Large intestine (tissue), 3 donors: Measurements from ENCODE around the gene ESYT2. TPM values are rescaled to one million over a fixed set of nuclear protein-coding genes. Genes with fewer than 3 reads are reported as not detected.
"Not testable (repeated sequence)": the region's sequence is repeated elsewhere in the genome, so short reads cannot be mapped to it uniquely, and the experiment has no call there.

Experiments used
- DNase-seq, 2 donors: peaks; one replicate each; pipeline versions ENCODE4 v3.0.0 to v3.0.0-alpha.2; 2013
- H3K27ac ChIP-seq: one replicate; pipeline ENCODE4 v1.5.1; 2013; ENCODE audit warnings: low read length
- H3K27me3 ChIP-seq: 2 replicates; pipeline ENCODE4 v1.6.1; 2013; ENCODE audit warnings: low read length; ENCODE audit not compliant: control insufficient read depth, insufficient read depth
- H3K36me3 ChIP-seq: 2 replicates; pipeline ENCODE4 v1.6.1; 2013; ENCODE audit warnings: low read length; ENCODE audit not compliant: control insufficient read depth, insufficient read depth
- H3K4me1 ChIP-seq: one replicate; pipeline ENCODE4 v1.6.1; 2013; ENCODE audit warnings: low read length; ENCODE audit not compliant: control insufficient read depth, insufficient read depth
- H3K4me3 ChIP-seq: one replicate; pipeline ENCODE4 v1.5.1; 2013; ENCODE audit warnings: low read length
- H3K9me3 ChIP-seq: one replicate; pipeline ENCODE4 v1.6.1; 2013; ENCODE audit warnings: mild to moderate bottlenecking, low read depth, low read length, moderate library complexity; ENCODE audit not compliant: control insufficient read depth
- WGBS: methylation state at CpG from one replicate; pipeline ENCODE4 v1.1.5; 2013; ENCODE audit warnings: low lambda C conversion rate; ENCODE audit not compliant: insufficient coverage; 5-methylcytosine and 5-hydroxymethylcytosine counted together
- polyA plus RNA-seq: library from polyadenylated mRNA; unstranded; fragments of 120-200 nt; gene quantifications from one replicate; pipeline ENCODE4 v1.2.1, GENCODE V29; 2013

The ESYT2 gene
- polyA plus RNA-seq, 1 donor = 40.2 TPM

GRCh38 chr7:158707610-158708009 is 121.7 kb downstream of the ESYT2 start:
- Histone ChIP-seq H3K36me3 (no peaks in the 10 kb centered on the region), H3K4me1 (no peaks in the 10 kb centered on the region), H3K27ac (no peak overlapping the region), H3K27me3 (no peaks in the 10 kb centered on the region), H3K4me3 (no peak overlapping the region), H3K9me3 (peaks cover 5% of the 10 kb centered on the region)
- no peak for DNase-seq
- no CpG with 5 or more reads among the region's 4 CpGs for WGBS

DNA sequence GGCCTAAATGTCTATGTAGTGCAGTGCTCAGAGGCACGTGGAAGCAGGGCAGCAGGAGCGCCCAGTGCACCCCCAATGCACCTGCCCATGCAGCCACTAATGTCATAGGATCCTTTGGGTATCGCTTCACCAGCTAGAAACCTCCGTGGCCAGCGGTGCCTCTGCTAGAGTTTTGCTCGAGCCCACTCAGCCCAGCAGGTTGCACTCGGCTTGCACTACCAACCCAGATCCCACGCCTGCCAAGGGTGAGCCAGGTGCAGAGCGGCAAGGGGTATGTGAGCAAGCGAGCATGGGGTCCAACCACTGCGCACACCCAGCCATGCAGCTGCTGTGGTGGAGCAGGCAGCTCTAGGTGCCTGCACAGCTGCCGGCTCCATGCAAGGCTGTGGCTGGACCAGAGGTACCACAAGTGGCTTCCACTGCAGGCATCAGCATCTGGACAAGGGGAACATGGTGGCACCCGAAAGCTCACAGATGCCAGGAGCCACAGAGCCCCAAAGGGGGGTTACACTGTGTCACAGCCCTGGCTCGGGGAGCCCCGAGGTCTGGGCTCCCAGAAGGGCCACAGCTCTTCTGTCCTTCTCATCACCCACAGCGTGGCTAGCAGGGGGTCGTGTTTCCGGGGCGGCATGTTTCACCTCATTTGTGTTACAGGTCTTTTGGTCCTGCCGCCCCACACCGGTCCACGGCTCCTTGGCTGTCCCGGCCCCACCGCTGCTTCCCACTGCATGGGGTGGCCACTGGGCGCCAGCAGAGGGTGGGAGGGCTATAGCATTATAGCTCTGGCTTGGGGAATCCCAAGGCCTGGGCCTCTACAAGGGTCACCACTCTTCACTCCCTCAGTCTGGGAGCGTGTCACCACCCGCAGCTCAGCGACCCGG is 122.4 kb downstream of the ESYT2 start:
- no CpG with 5 or more reads among the region's 29 CpGs for WGBS

DNA sequence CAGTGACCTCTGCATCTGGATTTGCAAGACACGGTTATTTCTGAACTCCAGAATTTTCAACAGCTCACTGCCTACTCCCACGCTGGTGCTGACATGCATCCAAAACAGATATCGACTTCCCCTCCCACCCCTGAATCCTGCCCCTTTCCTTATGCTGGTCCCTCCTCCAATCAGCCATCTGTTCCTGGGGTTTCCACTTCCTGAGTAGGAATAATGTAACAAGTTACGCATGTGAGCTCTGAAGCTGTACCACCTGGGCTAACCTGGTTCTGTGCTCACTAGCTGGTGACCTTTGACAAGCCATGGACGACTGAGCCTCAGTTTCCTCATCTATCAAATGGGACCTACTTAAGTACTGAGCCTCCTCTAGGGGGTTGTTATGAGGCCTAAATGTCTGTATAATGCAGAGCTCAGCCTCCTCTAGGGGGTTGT is 123.0 kb downstream of the ESYT2 start:
- no peak for DNase-seq
- WGBS = no CpG with 5 or more reads among the region's 5 CpGs
- H3K27me3 ChIP-seq = no peaks in the 10 kb centered on the region
- H3K4me1 ChIP-seq = no peaks in the 10 kb centered on the region
- H3K4me3 ChIP-seq = no peak overlapping the region
- no peak overlapping the region for H3K27ac ChIP-seq
- H3K36me3 ChIP-seq = no peaks in the 10 kb centered on the region
- H3K9me3 ChIP-seq = peaks cover 5% of the 10 kb centered on the region

More for the DNA sequence above, 122.4 kb downstream of the ESYT2 start:
- Histone ChIP-seq H3K36me3 (no peaks in the 10 kb centered on the region), H3K4me1 (no peaks in the 10 kb centered on the region), H3K27ac (no peak overlapping the region), H3K4me3 (no peak overlapping the region), H3K9me3 (peaks cover 5% of the 10 kb centered on the region), H3K27me3 (no peaks in the 10 kb centered on the region)
- DNase-seq = no peak

DNA sequence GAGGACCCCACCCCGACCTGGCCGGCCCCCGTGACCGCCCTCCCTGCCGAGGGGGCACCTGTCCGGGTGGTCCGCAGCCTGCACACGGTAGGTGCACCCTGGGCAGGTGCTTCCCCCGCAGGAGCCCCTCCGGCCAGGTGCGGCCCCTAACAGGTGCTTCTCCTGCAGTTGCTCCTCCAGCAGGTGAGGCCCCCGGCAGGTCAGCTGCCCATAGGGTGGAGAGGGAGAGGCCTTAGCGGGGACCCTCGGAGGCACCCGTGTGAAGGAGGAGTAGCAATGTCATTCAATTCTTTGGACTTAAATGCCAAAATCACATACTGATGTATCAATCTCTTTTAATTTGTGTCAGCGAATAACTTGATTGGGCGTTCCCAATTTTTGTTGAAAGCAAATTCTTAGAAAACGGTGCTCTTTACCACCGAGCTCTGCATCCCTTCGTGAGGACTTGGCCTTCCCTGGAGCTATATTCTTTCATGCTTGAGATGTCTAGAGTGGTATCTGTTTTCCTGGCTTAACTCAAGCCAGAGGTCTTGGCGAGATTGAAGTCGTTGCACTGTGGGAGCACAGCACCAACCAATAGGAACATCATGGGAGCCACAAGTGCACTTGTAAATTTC is 124.0 kb downstream of the ESYT2 start:
- no peaks in the 10 kb centered on the region for H3K4me1 ChIP-seq
- H3K36me3 ChIP-seq = no peaks in the 10 kb centered on the region
- H3K27me3 ChIP-seq = no peaks in the 10 kb centered on the region
- H3K4me3 ChIP-seq = peak overlapping the region; percentile 98
- peak overlapping the region; percentile 92 for H3K27ac ChIP-seq
- peaks cover 5% of the 10 kb centered on the region for H3K9me3 ChIP-seq
- DNase-seq = peak in 1 of 2 donors; percentile 19
- no CpG with 5 or more reads among the region's 22 CpGs for WGBS

- peak within 1 kb of the TSS; percentile 92 for H3K27ac ChIP-seq
- WGBS = no CpG with 5 or more reads among the region's 78 CpGs
- H3K4me1 ChIP-seq = no peaks in the 10 kb centered on the region
These were observed 124.6 kb downstream of the ESYT2 start, which contains the start of gene NCAPG2 for GRCh38 chr7:158704524-158705233. Gene NCAPG2 (minus strand): TSS chr7:158704804. CDS start chr7:158701899, 2,905 bp downstream.

DNA sequence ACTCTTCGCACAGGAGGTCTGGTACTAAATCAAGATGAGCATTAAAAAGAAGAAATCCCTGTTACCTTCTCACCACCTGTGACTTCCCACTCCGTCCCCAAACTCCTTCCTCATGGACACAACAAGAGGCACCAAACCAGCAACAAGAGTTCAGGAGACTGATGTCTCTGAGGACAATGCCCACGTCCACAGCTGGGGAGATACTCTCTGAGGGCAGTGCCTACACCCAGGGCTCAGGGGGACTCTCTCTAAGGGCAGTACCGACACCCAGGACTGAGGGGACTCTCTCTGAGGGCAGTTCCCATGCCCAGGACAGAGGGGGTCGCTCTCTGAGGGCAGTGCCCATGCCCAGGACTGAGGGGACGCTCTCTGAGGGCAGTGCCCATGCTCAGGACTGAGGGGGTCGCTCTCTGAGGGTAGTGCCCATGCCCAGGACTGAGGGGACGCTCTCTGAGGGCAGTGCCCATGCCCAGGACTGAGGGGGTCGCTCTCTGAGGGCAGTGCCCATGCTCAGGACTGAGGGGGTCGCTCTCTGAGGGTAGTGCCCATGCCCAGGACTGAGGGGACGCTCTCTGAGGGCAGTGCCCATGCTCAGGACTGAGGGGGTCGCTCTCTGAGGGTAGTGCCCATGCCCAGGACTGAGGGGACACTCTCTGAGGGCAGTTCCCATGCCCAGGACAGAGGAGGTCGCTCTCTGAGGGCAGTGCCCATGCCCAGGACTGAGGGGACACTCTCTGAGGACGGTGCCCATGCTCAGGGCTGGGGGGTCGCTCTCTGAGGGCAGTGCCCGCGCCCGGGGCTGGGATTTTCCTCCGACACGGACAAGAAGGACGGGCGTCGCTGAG is 125.4 kb downstream of the ESYT2 start:
- H3K27me3 ChIP-seq, H3K36me3 ChIP-seq, H3K9me3 ChIP-seq, DNase-seq, H3K4me1 ChIP-seq: not testable (repeated sequence)
- WGBS = no CpG with 5 or more reads among the region's 23 CpGs
- peak overlapping the region; percentile 26 for H3K27ac ChIP-seq
- H3K4me3 ChIP-seq = peak overlapping the region; percentile 98

More at GRCh38 chr7:158704524-158705233, 124.6 kb downstream of the ESYT2 start, which contains the start of gene NCAPG2:
- DNase-seq = peak; percentile 99
- peaks cover 5% of the 10 kb centered on the region for H3K9me3 ChIP-seq
- no peaks in the 10 kb centered on the region for H3K36me3 ChIP-seq
- peak within 1 kb of the TSS; percentile 98 for H3K4me3 ChIP-seq
- H3K27me3 ChIP-seq = no peaks in the 10 kb centered on the region

GRCh38 chr7:158702944-158703343 is 126.4 kb downstream of the ESYT2 start:
- no peaks in the 10 kb centered on the region for H3K36me3 ChIP-seq
- DNase-seq = no peak
- WGBS = no CpG with 5 or more reads among the region's 3 CpGs
- H3K4me1 ChIP-seq = no peaks in the 10 kb centered on the region
- peaks cover 5% of the 10 kb centered on the region for H3K9me3 ChIP-seq
- no peaks in the 10 kb centered on the region for H3K27me3 ChIP-seq
- no peak overlapping the region for H3K27ac ChIP-seq
- no peak overlapping the region for H3K4me3 ChIP-seq

DNA sequence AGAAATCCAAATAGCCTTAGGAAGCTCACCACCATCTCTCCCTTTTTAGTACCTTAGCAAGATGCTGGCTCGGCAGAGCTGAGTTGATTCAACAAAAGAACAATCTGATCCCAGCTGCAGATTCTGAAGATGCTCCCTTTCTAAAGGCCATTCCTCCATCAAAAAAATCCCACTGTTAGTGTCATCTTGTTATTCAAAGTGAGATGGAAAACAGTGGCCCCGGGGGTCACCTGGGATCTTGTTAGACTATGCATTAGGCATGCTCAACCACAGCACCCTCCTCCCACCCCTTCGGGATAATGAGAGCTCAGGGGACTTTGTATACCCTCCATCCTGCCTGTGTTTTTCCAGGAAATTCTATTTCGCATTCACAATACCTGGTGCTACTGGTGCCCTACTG is 127.1 kb downstream of the ESYT2 start:
- DNase-seq = no peak
- Histone ChIP-seq H3K4me1 (no peaks in the 10 kb centered on the region), H3K36me3 (no peaks in the 10 kb centered on the region), H3K27me3 (no peaks in the 10 kb centered on the region), H3K9me3 (peaks cover 1% of the 10 kb centered on the region), H3K27ac (no peak overlapping the region), H3K4me3 (no peak overlapping the region)
- no CpG with 5 or more reads among the region's 4 CpGs for WGBS

DNA sequence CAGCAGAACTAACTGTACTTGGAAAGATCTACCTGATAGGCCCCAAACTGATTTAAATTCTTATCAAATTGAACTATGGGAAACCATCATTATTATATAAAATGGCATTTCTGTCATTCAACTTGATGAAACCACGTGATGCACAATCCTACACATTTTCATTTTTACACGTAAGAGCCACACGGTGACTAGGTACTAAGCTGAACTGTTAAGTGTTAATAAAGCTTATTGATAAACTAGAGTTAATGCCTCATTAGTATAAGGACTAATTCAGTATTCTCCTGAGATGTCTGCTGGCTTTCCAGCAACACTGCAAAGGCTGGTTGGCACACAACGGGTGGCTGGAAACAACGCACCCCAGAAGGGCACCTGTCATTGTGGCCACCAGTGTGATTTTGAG is 129.3 kb downstream of the ESYT2 start:
- WGBS = 100% methylated on average over 1 of the region's 5 CpGs
- Histone ChIP-seq H3K36me3 (no peaks in the 10 kb centered on the region), H3K27me3 (no peaks in the 10 kb centered on the region), H3K4me1 (no peaks in the 10 kb centered on the region), H3K4me3 (no peak overlapping the region), H3K27ac (no peak overlapping the region), H3K9me3 (no peaks in the 10 kb centered on the region)
- DNase-seq = no peak
